HG02759 (cell line): ENCODE results near the gene MAP1LC3B2.

Source experiments
- ATAC-seq: cut with Tn5 transposase; IDR thresholded peaks from one replicate; pipeline ENCODE4 v1.9.1; 2021; ENCODE audit warnings: mild to moderate bottlenecking, moderate library complexity; ENCODE audit not compliant: unreplicated experiment

Gene MAP1LC3B2

DNA sequence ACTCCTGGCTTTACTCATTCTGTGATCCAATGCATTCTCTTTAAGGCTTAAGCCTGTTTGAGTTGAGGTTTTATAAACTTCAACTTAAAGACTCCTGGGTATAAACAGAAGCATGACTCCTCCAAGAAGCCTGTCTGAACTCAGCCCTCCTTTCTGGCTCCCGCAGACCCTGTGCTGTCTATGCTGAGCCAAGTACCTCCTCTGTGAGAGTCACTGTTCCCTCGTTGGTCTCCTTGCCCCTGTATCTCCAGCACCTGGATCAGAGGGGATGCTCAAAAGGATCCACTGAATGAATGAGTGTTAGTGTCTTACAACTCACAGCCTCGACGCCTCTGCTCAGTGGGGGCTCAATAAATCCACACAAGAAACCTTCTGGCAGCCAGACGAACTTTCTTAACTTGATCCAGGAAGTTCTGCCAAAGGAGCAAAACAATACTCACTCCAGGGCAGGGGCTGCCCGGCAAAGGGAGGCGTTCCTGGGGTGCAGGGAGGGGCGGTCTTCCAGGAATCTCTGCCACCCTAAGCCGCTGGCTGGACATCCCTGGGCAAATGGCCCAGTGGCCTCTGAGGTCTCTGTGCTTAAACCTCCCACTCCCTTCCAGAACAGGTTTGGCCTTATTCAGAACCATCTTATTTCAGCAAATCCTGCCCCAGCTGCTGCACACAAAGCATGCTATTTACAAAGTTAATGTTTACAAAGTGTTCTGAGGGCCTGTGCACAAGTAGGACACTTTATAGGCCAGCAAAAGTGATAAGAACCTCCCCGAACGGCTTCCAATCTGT lies 32.9 kb downstream of the MAP1LC3B2 start:
- ATAC-seq: no peak

DNA sequence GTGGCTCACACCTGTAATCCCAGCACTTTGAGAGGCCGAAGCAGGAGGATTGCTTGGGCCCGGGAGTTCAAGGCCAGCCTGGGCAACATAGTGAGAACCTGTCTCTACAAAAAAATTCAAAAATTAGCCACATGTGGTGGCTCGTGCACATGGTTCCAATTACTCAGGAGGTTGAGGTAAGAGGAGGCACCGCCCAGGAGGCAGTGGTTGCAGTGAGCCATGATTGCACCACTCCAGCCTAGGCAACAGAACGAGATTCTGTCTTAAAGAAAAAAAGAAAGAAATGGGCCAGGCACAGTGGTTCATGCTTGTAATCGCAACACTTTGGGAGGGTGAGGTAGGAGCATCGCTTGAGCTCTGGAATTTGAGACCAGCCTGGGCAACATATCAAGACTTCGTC lies 33.5 kb downstream of the MAP1LC3B2 start:
- ATAC-seq: no peak

DNA sequence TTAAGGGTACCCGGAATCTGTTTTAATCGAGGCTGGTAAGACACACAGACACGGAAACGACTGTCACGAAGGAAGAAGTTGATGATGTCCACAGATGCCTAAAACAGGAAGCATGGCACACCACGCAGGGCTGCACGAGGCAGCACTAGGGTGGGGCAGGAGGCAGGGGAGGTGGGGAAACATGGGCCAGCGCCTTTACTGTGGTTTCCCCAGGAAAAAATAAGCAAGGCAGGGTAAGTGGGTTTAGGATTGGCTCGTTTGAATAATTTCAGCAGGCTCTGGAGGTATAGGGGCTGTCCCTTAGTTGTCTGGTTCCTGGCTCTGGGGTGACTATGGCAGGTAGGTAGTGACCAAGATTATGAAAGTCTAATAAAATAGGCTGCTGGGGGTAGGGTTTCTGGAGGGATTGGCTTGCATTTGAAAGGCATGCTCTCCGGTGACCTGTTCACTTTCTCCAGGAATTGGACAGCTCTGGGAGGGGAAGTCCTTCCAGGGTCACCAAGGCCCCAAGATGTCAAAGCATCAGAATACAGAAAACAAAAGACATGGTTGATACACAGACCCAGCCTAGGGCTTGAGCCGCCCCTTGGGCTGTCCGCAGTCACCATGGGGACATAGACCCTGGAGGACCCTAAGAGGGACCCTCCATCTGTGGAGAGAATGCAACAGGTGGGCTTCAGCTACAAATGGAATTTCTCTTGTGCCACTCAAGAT lies 35.3 kb downstream of the MAP1LC3B2 start:
- ATAC-seq: no peak

DNA sequence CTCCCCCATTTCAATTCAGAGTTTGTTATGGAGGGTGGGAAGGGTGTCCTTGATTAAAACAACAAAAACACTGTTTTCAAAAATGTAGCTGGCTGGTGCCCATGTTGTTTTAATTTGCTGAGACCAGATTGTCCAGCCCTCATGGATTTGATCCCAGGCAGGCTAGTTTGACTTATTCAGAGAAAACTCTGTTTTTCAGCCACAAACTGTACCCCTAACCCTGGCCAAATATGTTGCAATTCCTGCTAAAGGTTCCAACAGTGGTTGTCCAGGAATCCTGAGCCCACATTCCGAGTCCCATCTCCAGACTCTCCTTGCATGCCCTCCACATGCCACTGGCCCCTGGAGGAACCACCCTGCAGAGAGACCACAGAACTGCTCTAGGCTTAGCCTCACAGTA lies 36.0 kb downstream of the MAP1LC3B2 start:
- ATAC-seq: no peak

DNA sequence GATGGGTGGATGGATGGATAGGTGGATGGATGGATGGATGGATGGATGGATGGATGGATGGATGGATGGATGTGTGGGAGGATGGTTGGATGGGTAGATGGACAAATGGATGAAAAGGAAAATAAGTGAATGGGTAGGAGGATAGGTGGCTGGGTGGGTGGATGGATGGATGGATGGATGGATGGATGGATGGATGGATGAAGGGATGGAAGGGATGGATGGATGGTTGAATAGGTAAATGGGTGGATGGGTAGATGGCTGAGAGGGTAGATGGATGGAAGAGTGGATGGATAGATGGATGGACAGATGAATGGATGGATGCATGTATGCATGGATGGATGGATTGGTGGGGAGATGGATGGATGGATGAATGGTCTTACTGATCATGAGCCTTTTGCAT lies 36.5 kb downstream of the MAP1LC3B2 start:
- no peak for ATAC-seq

DNA sequence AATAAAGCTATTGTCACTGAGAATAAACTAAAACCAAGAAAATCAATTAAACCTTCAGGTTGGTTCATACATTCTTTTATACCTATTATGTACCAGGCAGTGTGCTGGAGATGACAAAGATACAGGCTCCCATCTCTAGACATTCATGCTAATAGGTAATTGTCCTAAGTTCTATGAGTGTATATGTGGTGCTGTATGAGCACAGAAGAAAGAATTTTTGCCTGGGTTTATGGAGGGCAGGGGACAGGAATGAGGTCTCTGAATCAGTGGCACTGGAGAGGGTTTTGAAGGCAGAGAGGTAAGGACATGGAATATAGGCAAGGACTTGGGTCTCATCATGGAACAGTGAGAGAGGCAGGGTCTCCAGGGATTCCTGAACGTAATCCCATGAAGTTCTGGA lies 38.7 kb downstream of the MAP1LC3B2 start:
- ATAC-seq: no peak

DNA sequence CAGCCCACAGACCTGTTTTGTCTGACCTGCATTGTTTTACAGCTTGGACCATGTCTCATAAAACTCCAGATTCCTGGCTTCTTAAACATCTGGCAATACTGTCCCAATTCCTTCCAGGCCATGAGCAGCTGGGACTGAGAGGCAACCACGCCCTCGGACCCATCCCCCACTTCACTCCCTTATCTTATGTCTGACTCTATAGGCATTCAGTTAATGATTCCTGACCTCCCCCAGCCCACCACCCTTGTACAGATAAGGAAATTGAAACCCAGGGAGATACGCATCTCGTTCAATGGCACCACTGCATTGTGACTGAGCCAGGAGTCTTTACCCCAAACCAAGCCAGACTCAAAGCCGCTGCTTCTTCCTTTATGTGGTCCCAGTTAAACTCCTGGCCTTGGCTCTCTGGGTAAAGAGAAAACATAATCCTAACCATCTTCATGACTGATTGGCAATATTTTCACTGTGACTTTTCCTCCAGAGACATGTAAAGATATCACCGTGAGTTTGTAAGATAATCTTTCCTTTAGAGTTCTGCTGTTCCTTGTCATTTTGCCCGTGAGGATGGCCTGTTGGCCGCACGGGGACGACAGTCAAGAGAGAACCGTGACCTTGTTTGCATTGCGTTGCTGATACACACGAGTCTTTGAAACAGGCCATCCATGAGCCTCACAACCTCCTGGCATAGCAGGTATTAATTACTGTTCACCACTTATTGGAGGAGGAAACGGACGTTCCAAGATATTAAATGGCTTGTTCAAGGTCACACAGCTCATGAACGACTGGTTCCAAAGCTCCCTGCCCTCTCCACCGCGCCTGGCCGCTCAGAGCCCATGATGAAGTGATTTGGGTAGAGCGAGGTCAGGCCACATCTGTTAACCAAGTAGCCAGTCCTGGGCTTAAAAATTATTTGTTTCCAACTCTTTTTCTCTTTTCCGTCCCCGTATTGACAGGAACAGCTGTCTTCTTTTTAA lies 39.4 kb downstream of the MAP1LC3B2 start:
- no peak for ATAC-seq

DNA sequence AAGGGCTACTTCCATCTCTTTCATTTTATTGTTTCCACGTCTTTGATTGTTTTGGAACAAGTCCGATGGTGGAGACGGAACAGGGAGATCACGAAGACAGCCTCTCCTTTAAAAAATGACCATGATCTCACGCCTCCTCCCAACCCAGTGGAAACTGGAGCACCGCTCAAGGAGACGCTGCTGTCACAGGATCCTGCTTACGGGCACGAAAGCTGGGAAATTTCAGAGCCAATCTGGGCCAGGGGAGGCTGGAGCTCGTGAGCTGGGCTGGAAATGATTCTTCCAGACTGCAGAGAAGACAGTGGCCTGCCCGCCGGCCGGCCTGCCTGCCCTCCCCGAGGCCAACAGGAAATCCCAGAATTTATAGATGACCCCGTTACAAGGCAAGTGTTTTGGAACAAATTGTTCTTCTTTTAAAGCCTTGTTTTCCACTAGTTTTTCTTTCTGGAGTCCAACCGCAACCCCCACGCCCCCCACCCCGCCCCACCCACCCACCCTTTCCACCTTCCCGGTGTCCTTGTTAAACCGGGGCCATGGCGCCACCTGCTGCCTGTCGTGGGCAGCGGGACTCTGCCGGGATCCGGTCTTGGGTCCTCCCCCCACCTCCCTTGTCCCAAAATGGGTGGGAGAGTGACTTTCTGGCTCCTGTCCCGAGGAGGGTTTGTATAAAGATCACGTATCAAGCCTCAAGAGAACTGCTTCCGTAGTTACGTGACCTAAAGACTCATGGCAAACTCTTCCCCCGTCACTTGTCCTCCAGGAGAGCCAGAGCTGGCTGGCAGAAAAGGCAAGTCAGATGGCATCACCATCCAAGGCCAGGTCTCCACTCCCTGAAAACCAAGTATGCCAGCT lies 40.3 kb downstream of the MAP1LC3B2 start:
- ATAC-seq: no peak

DNA sequence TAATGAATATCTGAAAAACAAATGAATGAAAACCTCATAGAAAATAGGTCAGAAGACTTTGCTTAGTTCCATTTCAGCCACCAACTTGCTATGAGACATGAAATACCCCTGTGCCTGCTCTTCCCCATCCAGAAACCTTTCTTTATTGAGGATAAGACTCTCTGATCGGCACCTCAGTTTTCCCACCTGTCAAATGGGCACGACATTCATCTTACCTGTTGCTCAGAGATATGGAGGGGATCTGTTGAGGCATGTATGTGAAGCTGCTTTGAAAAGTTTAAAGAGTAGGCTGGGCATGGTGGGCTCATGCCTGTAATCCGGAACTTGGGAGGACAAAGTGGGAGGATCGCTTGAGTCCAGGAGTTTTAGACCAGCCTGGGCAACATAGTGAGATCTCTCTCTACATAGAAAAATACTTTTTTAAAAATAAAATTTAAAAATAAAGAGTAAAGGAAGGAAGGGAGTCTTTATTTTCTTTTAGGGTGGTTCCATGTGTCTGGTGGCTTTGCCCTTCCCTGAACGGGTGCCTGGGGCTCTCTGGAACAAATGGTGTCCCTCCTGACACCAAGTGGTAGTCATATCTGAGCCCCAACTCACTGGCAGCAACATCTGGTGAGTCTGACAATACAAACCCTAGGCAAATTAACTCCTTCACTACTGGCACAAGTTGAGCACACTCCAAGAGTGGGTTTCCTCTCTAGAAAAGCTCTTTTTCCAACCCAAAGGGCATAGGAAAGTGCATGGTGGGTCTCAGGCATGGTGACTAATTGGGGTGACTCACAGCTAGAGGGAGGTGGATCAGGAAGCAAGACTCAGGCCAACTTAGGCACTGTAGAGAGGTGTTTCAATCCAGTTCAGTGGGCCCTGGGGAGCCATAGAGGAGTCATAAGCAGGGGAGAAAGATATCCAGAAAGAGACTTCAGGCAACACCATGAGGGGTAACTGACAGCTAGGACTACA lies 42.1 kb downstream of the MAP1LC3B2 start:
- ATAC-seq: no peak

DNA sequence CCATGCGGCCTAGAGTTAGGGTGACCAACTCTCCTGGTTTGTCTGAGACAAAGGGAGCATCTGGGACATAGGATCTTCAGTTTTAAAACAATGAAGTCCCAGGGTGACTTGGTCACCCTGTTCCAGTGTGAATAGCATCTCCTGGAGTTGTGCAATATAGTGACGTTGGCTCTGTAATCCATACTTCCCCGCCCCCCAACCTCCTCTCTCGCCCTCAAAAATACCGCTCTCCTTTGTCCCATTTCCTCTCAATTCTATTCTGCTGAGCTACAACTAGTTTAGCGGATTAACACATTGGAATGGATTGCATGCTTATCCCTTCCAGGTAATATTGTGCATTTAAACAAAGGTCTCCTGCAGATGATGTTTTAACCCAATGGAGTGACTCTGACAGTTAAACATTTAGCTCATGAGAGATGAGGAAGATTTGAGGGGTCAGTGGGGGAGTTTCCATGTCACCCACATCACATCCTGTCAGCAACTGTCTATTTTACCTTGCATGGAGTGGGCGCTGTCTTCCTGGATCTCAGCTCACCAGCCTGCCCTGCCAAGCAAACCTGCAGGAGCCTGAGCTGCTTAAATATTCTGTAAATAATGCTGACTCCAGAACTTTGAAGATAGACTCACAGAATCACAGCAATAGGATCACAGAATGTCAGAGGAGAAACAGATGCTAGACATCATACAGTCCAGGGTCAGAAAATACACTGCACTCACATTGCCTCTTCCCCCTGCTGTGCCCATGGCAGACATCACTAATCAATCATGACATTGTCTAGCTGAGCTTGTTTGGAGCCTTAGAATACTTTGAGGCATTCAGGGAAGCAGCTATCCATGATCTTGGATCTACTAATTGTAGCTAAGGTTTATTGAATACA lies 43.0 kb downstream of the MAP1LC3B2 start:
- ATAC-seq: no peak

DNA sequence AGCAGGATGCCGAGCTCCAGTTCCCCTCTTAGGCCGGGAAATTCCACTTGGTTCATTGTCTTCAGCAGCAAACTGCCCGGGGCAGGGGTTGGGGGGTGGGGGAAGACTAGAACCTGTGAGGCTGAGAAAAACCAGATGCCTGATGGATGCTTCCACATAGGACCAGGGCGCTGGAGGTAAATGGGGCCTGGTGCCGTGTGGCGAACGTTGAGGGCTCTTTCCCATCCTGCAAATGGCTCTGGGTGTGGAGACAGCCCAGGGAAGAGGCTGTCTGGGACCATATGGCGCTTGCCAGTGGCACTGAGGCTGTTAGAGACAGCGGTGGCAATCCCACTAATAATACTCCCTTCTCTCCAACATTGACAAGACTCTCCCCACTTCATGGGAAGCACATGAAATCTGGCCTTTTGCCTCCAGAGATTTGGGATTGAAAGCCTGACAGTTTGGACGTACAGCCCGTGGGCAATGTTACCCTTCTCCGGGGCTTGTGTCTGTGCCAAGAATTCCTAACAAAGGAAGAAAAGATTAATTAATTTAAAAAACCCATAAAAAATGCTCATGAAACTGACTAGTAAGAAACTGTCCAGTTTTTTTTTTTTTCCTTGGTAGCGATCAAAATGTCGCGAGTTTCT lies 44.5 kb downstream of the MAP1LC3B2 start:
- no peak for ATAC-seq

DNA sequence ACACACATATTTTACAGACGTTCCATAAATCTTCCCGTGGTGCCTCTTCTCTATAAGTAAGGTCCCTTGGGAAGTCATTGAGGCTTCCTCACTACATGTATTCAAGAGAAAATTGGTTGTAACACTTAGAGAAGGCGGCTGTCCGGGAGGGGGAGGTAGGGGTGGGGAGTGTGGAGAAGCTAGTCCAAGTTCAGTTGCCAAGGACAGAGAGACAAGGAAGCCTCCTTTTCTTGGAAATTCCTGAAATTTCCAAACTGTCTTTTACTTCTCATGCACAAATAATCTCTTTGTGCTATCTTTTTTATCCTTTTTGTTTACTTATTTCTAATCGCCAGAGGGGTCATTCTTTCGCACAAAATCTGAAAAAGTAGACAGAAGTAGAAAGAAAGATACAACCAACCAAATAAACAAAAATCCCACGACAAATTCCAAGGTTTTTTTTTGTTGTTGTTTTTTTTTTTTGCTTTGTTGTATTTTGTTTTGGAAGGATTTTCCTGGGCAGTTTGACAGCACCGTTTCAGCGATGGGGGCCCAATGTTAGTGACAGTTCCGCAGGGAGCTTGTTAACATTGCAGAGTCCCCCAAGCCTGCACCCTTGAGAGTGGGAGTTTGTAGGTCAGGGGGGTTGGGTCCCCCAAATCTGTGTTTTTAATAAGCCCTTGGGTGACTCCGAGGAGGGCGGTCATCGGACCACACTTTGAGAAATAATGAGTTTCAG lies 45.2 kb downstream of the MAP1LC3B2 start:
- ATAC-seq: no peak

DNA sequence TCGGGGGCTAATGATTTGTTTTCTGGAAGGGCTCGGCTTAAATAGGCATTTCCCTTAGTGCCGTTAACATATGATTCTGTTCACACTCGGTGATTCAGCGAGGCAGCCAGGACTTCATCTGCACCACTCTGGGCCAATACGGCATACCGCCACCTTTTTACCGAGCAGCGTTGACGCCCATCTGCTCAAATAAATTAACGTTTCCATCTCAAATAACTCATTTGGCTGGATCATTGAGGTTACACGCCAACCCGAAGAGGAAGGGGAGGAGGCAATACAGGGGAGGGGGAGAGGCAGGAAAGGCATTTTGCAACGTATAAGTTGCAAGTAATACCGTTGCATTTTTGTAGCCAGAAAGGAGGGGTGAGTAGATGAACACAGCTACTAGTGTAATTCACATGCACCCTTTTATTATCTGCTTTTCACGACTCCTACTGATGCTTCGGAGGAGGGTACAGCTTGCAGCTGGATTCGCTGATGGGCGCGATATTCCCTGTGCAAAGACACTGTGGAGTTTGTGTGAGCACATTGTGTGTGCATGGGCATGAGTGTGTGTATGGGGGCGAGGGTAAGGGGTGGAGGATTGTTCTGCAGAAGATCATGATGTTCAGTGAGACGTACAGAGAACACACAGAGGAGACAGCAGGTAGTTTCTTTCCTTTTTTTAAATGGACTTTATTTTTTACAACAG lies 45.9 kb downstream of the MAP1LC3B2 start:
- ATAC-seq: no peak

DNA sequence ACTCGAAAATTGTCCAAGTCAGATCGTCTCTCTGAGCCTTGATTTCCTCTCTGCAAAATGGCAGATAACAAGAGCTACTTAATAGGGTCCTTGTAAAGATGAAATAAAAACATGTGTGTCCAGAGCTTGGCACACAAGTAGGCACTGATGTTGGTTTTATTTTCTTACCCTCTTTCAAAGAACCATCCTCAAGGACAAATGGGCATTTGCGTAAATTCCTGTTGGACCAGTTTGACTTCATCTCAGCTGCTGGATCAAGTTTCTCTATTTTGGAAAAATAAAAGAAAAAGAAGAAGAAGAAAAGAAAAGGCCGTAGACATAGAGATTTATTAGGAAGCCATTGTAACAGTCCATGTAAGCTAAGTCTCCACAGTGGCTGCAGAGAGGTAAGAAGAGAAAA lies 47.2 kb downstream of the MAP1LC3B2 start:
- ATAC-seq: no peak

DNA sequence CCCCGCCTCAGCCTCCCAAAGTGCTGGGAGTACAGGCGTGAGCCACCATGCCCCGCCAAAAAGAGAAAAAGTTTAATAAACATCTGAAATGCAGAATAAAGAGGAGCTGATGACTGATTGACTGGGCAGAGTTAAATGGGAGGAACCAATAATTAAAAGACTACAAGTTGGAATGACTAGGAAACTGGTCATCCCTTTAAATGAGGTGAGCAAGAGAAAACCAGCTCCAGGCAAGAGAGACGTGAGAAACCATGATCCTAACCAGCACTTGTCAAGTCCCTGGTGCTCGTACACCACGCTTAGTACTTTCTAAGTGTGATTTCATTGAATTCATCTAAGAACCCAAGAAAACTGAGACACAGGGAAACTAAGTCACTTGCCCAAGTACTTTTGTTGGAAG lies 47.9 kb downstream of the MAP1LC3B2 start:
- no peak for ATAC-seq

DNA sequence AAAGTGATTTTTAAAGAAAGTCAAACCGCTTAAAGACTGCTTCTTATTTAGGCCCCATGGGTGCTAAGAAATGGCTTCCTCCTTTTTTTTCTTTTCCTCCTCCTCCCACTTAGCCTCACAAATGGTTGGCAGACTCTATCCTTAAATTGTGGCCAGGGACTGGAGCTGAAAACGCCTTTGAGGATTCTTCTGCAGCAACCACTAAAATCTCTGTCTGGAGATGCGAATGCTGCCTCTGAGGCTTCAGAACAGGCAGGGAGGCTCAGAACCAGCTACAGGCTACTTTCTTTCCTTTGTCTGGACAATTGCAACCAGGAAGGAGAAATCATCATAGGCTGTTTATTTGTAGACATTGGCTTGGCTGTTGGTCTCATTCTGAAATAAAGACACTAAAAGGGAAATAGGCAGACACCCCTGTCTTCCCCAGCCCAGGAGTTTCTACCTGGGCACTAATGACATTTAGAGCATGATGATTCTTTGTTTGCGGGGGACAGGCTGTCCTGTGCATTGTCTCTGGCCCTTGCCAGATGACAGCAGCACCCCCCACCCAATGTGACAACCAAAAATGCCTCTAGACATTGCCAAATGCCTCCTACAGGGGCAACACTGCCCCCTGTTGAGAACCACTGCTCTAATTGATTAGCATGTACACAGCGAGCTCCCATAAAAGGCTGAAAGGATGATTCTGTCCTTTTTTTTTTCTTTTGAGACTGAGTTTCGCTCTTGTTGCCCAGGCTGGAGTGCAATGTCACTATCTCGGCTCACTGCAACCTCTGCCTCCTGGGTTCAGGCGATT lies 50.3 kb downstream of the MAP1LC3B2 start:
- no peak for ATAC-seq
